ENCODE data around the gene DIDO1.

- no peak for TF ChIP-seq ETV5 (CRISPR knock-in tag; IDR thresholded peaks at IDR 0.05; ENCODE audit: low read depth)
- no peak for TF ChIP-seq IRF1 (CRISPR knock-in tag; IDR thresholded peaks at IDR 0.05; ENCODE audit: borderline replicate concordance)
- TF ChIP-seq POLR2AphosphoS2 (IDR thresholded peaks at IDR 0.05; ENCODE audit: low read length): no peak
- no peak for TF ChIP-seq TRIM24 (IDR thresholded peaks at IDR 0.05)
- no peak for TF ChIP-seq E2F4 (CRISPR knock-in tag; IDR thresholded peaks at IDR 0.05; ENCODE audit: low read depth)
- TF ChIP-seq SPI1 (IDR thresholded peaks at IDR 0.05; ENCODE audit: borderline replicate concordance, low read depth, low read length): no peak
- no peak for TF ChIP-seq CREB1 (IDR thresholded peaks at IDR 0.05)
- TF ChIP-seq CREB1 (CRISPR knock-in tag; IDR thresholded peaks at IDR 0.05): no peak
- no peak for TF ChIP-seq ZNF655 (CRISPR knock-in tag; IDR thresholded peaks at IDR 0.05)
- no peak for TF ChIP-seq NFYB (IDR thresholded peaks at IDR 0.05; ENCODE audit: extremely low read depth, insufficient read length)
- TF ChIP-seq SP2 (IDR thresholded peaks at IDR 0.05; ENCODE audit: extremely low read depth, low read depth, low read length, poor library complexity, severe bottlenecking): no peak
- TF ChIP-seq SAFB2 (IDR thresholded peaks at IDR 0.05; ENCODE audit: borderline replicate concordance, low read depth, low read length, severe bottlenecking): no peak
- TF ChIP-seq ZNF253 (CRISPR knock-in tag; conservative IDR thresholded peaks at IDR 0.05): no peak
Measured at GRCh38 chr20:62951896-62952372, 25.6 kb upstream of the DIDO1 start.

Measured in K562 (cell line).